GM18526 (cell line): ENCODE data around the gene TCP11L1.

Experiments
- POLR2A ChIP-seq: IDR thresholded peaks from 3 replicates; pipeline ENCODE4 v1.6.1; 2011; ENCODE audit not compliant: insufficient read length; ENCODE audit errors: extremely low read depth

Gene TCP11L1

DNA sequence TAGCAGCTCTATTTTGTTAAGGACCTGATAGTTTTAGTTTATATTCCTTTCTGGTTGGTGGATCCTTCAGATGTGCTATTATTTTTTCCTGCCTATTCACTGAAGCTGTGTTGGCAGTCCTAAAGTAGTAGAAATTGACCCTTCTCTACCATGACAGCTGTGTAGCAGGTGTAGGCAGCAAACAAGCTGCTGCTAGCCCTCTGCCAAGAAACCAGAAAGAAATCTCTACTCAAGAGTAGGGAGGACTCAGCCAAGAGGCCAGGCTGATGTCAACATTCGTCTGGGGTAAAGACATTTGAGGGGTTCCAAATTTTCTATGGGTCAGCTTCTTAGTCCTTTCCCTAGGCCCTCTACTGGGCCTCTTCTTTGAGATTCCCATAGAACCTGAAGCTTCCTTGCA is 70.7 kb downstream of the TCP11L1 start:
- TF ChIP-seq POLR2A, result no peak

DNA sequence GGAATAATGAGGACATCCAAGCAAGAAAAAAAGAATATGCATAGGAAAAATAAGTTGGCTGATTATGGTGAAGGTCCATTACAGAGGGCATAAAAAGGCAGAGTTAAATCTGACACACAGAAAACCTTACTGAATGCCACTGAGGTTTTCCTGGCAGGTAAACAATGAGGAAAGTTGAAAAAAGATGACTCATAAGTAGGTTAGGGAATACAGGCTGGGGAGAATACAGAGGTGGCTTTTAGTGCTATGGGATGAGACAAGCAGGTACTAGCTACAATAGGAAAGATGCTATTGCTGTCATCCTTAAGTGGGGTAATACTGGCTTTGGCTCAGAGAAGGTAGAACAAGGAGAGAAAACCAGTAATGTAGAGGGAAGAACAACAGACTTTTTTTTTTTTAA is 77.2 kb downstream of the TCP11L1 start:
- TF ChIP-seq POLR2A, result no peak
